Gastroesophageal sphincter (tissue), 4 donors: ENCODE measurements around the gene QRSL1. TPM values are rescaled to one million over a fixed set of nuclear protein-coding genes. Genes with fewer than 3 reads are reported as not detected.

Source experiments
- ATAC-seq: fragments of 150-250 bp; one replicate; pipeline ENCODE4 v1.9.1; 2016; ENCODE audit warnings: mild to moderate bottlenecking, moderate library complexity
- H3K27ac ChIP-seq, 4 donors: fragments of 200-600 bp; sonication (generic) in 3 of 4; 1 replicate in 3 of 4; 2 replicates in 1 of 4; pipeline ENCODE4 v1.5.1; 2016 to 2019
- H3K27me3 ChIP-seq: fragments of 200-600 bp; sonication (generic); one replicate; pipeline ENCODE4 v1.5.1; 2019
- H3K36me3 ChIP-seq, 2 donors: fragments of 200-600 bp; sonication (generic); one replicate each; pipeline ENCODE4 v1.5.1; 2019; ENCODE audit warnings: control low read depth in 1 of 2
- H3K4me1 ChIP-seq, 3 donors: fragments of 200-600 bp; sonication (generic); 1 replicate in 2 of 3; 2 replicates in 1 of 3; pipeline ENCODE4 v1.5.1; 2016 to 2019; ENCODE audit warnings: control low read depth in 2 of 3
- H3K4me3 ChIP-seq, 2 donors: fragments of 200-600 bp; sonication (generic); one replicate each; pipeline ENCODE4 v1.5.1; 2019; ENCODE audit warnings: mild to moderate bottlenecking in 1 of 2, moderate library complexity in 1 of 2
- H3K9me3 ChIP-seq, 3 donors: fragments of 200-600 bp; sonication (generic); one replicate each; pipeline ENCODE4 v1.5.1; 2017 to 2019; ENCODE audit warnings: control low read depth in 2 of 3
- EP300 ChIP-seq: sonication (generic); formaldehyde crosslinking; IDR thresholded peaks from one replicate; pipeline ENCODE4 v1.6.1; 2017; ENCODE audit warnings: antibody characterized with exemption, mild to moderate bottlenecking
- POLR2A ChIP-seq, 2 donors: fragments of 450-650 bp; IDR thresholded peaks; one replicate each; pipeline ENCODE4 v1.6.1; 2017; ENCODE audit warnings: antibody characterized with exemption in 2 of 2, mild to moderate bottlenecking in 2 of 2, moderate library complexity in 1 of 2
- POLR2AphosphoS5 ChIP-seq: sonication (generic); formaldehyde crosslinking; IDR thresholded peaks from one replicate; pipeline ENCODE4 v1.6.1; 2017; ENCODE audit warnings: antibody characterized with exemption
- WGBS, 2 donors: methylation state at CpG; one replicate each; pipeline ENCODE4 v1.1.5; 2018; ENCODE audit warnings: low coverage in 1 of 2; 5-methylcytosine and 5-hydroxymethylcytosine counted together
- total RNA-seq, 4 donors: library from RNA; depleted of rRNA; stranded (reverse); fragments of >200 nt; gene quantifications; one replicate each; pipeline ENCODE4 v1.1.0, GENCODE V29; 2016
- TF ChIP-seq, protein P1 (sequence below), 4 experiments: fragments of 200-600 bp in 2 of 4; fragments of 450-650 bp in 2 of 4; sonication (generic) in 1 of 4; IDR thresholded peaks; one replicate each; pipeline ENCODE4 v1.5.1; 2017 to 2019; ENCODE audit warnings: antibody characterized with exemption in 4 of 4, mild to moderate bottlenecking in 2 of 4, moderate library complexity in 2 of 4

The QRSL1 gene
- total RNA-seq, 4 donors from 2014 or later, result 7.5 to 10.3 (median 9.5) TPM

DNA sequence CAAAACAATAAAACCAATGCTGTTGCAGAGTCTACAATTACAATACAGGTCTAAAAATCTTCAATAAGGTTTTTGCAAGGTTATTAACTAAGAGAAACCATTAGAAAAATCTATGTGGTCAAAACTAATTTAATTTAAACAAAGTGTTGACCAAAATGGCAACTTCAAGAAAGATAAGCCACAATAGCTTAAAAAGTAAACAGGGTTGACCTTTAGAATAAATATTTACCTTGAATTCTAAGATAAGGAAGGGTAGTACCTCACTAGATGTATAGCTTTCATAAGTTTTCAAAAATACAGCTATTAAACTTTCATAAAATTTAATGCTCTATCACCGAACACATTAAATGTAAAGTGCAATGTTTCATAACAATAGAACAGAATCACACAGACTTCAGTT is 11.5 kb upstream of the QRSL1 start:
- no peaks in the 10 kb centered on the region for H3K4me1 ChIP-seq
- H3K27ac ChIP-seq, result no peak overlapping the region
- H3K4me3 ChIP-seq, result no peak overlapping the region
- no peak for ATAC-seq
- TF ChIP-seq POLR2A (IDR thresholded peaks at IDR 0.05) (no peak), EP300 (no peak), POLR2AphosphoS5 (no peak)
- TF ChIP-seq, protein P1, sequence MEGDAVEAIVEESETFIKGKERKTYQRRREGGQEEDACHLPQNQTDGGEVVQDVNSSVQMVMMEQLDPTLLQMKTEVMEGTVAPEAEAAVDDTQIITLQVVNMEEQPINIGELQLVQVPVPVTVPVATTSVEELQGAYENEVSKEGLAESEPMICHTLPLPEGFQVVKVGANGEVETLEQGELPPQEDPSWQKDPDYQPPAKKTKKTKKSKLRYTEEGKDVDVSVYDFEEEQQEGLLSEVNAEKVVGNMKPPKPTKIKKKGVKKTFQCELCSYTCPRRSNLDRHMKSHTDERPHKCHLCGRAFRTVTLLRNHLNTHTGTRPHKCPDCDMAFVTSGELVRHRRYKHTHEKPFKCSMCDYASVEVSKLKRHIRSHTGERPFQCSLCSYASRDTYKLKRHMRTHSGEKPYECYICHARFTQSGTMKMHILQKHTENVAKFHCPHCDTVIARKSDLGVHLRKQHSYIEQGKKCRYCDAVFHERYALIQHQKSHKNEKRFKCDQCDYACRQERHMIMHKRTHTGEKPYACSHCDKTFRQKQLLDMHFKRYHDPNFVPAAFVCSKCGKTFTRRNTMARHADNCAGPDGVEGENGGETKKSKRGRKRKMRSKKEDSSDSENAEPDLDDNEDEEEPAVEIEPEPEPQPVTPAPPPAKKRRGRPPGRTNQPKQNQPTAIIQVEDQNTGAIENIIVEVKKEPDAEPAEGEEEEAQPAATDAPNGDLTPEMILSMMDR (IDR thresholded peaks at IDR 0.05), result no peak
- WGBS, 2 donors, result 76 to 94% methylated on average over 1 of the region's 1 CpG
- H3K36me3 ChIP-seq, result peaks cover 0 to 50% of the 10 kb centered on the region in 2 donors
- H3K9me3 ChIP-seq, result no peaks in the 10 kb centered on the region
- H3K27me3 ChIP-seq, result no peaks in the 10 kb centered on the region

DNA sequence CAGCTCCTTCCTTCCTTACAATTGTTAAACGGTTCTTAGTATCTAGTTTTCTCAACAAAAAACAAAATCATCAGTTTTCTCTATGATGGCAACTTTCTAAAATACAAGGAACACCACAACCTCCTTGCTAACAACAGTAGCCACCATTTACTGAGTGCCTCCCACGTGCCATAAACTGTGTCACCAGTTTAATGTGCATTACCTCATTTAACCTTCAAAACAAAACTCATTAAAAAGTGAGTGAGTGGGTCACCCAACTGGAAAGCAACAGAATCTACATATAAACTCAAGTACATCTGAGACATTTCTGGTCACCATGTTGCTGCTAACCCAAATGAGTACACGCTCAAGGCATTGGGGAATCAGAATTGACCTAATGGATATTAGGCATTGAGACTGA is 11.1 kb upstream of the QRSL1 start:
- no peaks in the 10 kb centered on the region for H3K4me1 ChIP-seq
- H3K27ac ChIP-seq, result no peak overlapping the region
- no peaks in the 10 kb centered on the region for H3K27me3 ChIP-seq
- TF ChIP-seq POLR2A (IDR thresholded peaks at IDR 0.05) (no peak), EP300 (no peak), POLR2AphosphoS5 (no peak)
- TF ChIP-seq, protein P1 (IDR thresholded peaks at IDR 0.05), result no peak
- H3K4me3 ChIP-seq, result no peak overlapping the region
- ATAC-seq, result no peak
- 65 to 95% methylated on average over 2 to 3 of the region's 3 CpGs for WGBS, 2 donors
- H3K9me3 ChIP-seq, result no peaks in the 10 kb centered on the region
- H3K36me3 ChIP-seq, result peaks cover 0 to 45% of the 10 kb centered on the region in 2 donors

DNA sequence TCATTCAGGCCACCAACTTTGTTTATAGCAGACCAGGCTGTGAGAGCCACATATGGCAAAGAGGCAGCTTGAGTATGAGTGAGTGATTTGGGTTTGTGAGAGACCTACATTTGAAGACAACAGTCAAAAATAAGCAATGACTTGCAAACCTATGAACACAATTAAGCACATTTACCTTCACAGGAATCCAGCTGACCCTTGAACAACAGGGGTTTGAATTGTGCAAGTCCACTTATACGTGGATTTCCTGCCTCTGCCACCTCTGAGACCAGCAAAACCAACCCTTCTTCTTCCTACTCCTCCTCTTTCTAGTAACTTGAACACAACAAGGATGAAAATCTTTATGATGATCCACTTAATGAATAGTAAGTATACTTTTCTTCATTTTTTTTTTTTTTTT is 10.2 kb upstream of the QRSL1 start:
- Histone ChIP-seq H3K36me3 (peaks cover 0 to 37% of the 10 kb centered on the region in 2 donors), H3K4me1 (no peaks in the 10 kb centered on the region), H3K27me3 (no peaks in the 10 kb centered on the region), H3K4me3 (no peak overlapping the region), H3K9me3 (no peaks in the 10 kb centered on the region), H3K27ac (no peak overlapping the region)
- TF ChIP-seq POLR2A (IDR thresholded peaks at IDR 0.05) (no peak), POLR2AphosphoS5 (no peak), EP300 (no peak)
- TF ChIP-seq, protein P1 (IDR thresholded peaks at IDR 0.05), result no peak
- no peak for ATAC-seq
- 62 to 70% methylated on average over 1 of the region's 1 CpG for WGBS, 2 donors

DNA sequence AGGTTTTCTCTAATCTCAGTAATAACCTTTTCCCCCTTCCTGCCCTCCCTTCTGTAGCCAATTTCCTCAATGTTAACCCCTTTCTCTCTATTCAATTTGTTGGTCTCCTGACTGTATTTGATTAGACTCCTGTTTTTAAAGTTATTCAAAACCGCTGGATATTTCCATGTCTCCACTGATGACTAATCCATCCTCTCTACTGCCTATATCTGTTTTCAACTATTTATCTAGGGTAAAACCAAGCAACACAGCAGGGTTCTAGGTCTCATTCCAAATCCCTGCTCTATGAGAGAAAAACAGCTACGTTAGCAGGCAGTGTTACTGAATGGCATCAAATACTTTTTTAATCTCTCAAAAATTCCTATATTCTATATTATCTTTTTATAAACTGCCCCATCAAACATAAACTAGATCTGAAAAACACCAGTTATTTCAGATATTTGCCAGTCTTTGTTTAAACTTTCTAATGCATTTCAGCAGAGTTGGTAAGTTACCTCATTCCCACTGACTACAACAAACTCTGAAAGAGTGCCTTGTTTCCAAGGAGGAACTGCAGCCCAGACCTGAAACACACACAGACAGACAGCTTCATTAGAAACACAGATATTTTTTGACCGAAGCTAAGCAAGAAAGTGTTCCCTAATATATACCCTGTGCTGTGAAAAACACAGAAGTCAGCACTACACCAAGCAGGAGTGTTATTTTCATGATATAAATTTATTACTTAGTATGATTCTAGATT is 8.3 kb upstream of the QRSL1 start:
- no peak for TF ChIP-seq POLR2AphosphoS5
- no peak for TF ChIP-seq EP300
- TF ChIP-seq POLR2A (IDR thresholded peaks at IDR 0.05), result no peak
- TF ChIP-seq, protein P1 (IDR thresholded peaks at IDR 0.05), result no peak
- H3K27ac ChIP-seq, result no peak overlapping the region
- 75 to 80% methylated on average over 2 to 3 of the region's 3 CpGs for whole genome bisulfite sequencing, 2 donors

DNA sequence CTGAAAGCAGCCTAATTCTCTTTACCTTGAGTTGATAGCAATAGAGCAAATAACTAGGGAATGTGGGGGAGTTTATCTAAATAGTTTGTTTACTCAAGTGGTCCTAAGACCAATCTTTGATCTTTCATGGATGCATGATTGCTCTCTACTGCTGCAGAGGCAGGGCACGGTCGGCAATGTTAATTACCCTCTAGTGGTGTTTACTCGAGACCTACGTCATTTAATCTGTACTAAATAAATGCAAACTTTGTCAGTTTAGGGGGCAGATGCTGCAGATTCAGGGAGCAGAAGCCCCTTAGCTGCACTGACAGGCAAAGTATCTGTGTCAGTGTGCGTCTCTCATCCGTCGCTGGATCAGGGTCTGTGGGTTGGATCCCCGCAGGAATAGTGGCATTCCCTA is 7.0 kb upstream of the QRSL1 start:
- Histone ChIP-seq H3K27ac (no peak overlapping the region), H3K4me3 (no peak overlapping the region), H3K36me3 (peaks cover 0 to 13% of the 10 kb centered on the region in 2 donors), H3K9me3 (no peaks in the 10 kb centered on the region), H3K27me3 (no peaks in the 10 kb centered on the region), H3K4me1 (no peaks in the 10 kb centered on the region)
- no peak for TF ChIP-seq POLR2AphosphoS5
- TF ChIP-seq POLR2A (IDR thresholded peaks at IDR 0.05), result no peak
- TF ChIP-seq, protein P1 (IDR thresholded peaks at IDR 0.05), result no peak
- no peak for TF ChIP-seq EP300
- ATAC-seq, result no peak
- 80 to 87% methylated on average over 1 to 8 of the region's 8 CpGs for WGBS, 2 donors

More for the DNA sequence above, 8.3 kb upstream of the QRSL1 start:
- peaks cover 0 to 23% of the 10 kb centered on the region in 2 donors for H3K36me3 ChIP-seq
- no peaks in the 10 kb centered on the region for H3K4me1 ChIP-seq
- H3K9me3 ChIP-seq, result no peaks in the 10 kb centered on the region
- ATAC-seq, result no peak
- no peak overlapping the region for H3K4me3 ChIP-seq
- no peaks in the 10 kb centered on the region for H3K27me3 ChIP-seq
